NCI-H774 (cell line): Measurements from ENCODE around the gene KCTD18.

ENCODE experiments used
- DNase-seq: peaks from one replicate; lab custom pipeline; 2025; lab: John Stamatoyannopoulos, UW

Gene KCTD18

DNA sequence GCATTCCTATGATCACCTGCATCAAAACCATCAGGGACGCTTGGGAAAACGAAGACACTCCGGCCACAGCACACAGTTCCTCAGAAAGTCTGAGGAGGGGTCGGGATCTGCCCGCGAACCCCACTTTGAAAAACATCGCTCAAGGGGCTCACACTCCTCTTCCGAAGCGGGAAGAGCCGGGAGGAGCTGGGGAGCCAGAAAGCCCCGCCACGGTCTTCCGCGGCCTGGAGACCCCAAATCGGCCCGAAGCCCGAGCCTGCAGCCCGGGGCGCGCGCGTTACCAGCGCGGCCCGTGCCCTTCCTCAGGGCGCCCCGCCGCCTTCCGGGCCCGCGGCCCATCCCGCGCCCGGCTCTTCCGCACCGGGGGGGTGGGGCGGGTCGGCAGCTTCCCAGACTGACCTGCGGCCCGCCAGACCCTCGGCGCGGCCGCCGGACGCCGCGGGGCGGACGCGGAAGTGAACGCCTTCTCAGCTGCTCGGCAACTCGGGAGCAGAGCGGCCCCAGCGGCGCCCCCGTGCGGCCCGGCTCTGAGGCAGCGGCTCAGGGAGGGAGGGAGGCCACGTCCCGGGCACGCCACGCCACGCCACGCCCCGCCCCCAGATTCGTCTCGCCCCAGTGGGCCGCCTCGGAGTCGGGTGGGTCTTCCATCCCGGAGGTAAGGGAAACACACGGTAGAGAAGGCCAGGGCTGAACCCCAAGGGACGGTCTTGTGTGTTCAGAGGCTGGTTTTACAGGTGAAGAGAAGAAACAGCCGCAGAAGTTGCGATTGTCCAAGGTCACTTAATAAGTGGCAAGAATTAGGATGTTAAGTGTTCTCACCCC lies at the start of gene KCTD18:
TSS of gene KCTD18 (minus strand) at position 457 of the 822 bp plus-strand sequence. CDS start 3,052 bp downstream, outside the sequence.
- DNase-seq = peak; percentile 88

DNA sequence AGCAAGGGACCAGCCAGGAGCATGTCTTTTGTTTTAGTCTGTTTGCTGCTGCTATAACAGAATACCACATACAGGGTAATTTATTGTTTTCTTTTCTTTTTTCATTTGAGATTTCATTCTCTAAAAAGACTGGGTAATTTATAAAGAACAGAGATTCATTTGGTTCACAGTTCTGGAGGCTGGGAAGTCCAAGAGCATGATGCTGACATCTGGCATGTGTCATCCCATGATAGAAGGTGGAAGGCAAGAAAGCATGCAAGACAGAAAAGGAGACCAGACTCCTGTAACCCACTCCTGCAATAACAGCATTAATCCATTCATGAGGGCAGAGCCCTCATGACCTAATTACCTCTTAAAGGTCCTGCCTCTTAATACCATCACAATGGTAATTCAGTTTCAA lies 30.9 kb upstream of the KCTD18 start:
- DNase-seq = no peak

DNA sequence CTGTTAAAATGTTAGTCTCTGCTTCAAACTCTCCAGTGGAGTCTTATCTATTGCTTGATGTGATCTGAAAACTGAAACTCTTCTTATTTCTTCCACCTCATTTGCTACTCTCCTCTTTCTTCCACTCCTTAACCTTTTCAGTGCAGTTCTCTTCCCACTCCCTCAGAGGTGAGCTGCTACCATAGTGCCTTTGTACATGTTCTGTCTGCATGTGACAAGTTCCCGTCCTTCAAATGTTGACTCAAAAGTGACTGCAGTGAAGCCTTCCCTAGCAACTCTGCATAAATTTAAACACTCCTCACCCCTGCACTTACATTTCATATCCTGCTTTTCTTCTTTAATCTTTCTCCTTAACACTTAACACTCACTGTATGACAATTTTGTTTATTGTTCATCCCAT lies 28.3 kb upstream of the KCTD18 start:
- DNase-seq = no peak

DNA sequence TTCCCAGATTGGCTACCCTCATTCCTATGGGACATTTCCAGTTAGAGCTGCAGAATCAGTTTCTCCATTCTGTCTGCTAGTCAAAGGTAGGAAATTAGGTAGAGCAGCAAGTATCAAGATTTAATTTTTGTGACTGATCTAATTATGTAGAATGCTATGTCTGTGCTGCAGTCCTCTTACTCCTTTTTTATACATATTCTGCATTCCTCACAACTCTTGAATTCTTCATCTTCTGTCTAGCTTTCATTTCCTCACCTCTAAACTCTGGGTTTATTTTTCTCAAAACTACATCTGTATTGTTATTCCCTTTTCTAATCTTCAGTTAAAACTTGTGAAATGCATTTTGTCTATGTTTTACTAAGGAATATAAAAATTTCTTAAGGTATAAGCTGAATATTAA lies 24.7 kb upstream of the KCTD18 start:
- DNase-seq = no peak

DNA sequence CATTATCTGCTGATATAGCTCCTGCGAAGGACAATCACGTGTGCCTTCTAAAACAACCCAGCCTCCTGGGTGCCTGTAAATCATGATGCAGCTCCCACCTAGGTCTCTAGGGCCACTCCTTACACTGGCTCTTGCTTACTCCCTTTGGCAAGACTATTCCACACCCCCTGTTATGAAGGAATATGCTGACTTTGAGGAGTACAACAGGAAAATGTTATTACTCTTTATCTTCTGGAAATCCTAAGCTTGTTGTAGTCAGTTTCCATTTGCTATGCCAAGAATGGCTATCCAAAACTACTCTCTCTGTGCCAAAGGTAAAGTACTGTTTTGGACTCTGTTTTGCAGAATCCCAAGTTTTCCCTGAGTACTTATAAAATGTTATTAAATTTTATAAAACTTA lies 23.9 kb upstream of the KCTD18 start:
- DNase-seq = no peak

DNA sequence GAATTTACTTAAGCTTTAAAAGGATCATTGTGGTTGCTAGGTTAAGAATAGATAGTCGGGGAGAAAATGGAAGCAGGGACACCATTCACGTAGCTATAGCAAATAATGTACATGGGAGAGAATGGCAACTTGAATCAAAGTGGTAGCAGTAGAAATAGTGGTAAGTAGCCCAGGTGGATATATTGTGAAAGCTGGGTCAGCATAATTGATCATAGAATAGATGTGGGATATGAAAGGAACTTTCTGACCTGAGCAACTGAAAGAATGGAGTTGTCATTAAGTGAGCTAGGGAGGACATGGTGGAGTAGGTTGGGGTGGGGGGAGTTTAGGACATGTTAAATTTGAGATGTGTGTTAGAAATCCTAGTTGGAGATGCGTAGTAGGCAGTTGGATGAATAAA lies 18.4 kb upstream of the KCTD18 start:
- DNase-seq = no peak

DNA sequence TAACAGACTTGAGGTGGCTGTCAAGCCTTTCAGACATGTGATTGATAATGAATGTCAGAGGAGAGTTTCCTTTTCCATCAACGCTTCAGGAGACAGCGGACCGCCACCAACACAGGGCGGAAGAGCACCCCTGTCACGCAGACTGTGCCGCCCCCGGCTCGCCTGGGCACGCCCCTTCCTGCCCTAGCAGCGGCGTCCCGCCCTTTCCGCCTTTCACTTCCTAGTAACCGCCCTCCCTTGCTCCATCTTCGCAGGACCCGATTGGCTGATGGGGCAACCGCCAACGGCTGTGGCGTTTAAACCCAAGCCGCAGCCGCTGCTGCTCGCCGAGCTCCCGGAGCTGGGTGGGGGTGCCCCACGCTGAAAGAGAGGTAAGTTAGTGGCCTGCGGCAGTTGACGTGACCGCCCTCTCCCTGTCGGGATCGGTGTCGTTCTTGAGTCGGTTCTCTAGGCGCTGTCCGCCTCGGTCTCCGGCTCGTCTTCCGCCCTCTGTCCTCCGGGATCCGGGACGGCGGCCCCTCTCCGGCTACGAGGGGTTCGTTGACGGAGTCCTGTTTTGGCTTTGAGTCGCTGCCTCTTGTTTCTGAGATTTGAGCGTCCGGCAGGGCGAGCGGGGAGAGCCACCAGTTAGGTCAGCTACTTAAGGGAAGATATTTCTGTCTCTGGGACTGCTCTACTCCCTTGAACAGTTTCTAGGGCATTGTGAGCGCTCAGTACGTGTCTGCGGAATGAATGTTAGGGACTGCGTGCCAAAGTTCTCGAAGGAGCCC lies 16.2 kb upstream of the KCTD18 start, which contains the start of gene SGO2:
TSS of gene SGO2 (plus strand) at position 326 of the 770 bp plus-strand sequence. CDS start 6,769 bp downstream, outside the sequence.
- peak; percentile 94 for DNase-seq

DNA sequence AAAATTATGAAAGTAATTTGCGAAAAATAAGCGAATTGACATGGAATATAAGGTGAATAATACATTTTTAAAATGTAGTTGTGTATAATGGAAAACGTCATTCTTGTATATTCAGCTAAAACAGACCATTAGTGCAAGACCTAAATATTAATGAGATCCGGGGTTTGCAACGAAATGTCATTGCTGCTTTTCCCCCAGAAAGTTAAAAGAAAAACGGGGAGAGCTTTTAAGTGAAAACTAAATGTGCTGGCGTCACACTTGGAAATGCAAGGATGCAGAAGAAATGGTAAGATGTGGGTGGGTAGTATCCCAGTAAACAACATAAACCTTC lies 15.6 kb upstream of the KCTD18 start:
- DNase-seq = no peak

DNA sequence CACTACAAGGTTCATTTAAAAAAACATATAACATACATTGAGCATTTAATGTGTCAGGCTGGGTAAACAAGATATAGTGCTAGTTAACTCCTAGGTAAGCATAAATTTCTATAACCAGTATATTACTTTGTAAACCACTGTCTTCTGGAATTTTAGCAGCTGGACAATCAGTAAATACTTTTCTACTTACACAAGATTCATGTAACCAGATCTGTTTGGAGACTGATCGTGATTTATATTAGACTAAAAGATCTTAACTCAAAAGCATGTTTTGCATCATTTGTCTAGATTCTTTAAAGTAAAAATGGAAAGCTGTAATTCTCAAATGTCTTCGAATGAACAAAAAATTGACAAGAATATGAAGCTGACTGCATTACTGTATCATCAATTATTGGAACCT lies 15.2 kb upstream of the KCTD18 start:
- no peak for DNase-seq

DNA sequence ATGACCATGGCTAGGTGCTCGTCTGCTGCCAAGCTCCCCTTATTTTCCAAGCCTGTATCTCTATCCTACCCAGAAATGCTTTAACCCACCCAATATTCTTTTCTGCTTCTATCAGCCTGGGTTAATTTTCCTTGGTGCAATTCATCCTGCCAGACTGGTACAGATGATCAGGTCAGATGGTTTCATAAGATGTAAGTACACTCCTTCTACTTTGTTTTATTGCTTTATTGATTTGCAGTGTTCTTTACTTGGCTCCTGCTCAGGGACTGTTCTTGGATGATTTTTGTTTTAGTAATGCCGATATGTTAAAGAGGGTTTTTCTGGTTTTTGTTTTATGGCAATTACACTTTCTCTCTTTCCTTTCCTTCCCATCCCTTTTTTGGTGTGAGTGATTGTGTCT lies 13.7 kb upstream of the KCTD18 start:
- DNase-seq = no peak

DNA sequence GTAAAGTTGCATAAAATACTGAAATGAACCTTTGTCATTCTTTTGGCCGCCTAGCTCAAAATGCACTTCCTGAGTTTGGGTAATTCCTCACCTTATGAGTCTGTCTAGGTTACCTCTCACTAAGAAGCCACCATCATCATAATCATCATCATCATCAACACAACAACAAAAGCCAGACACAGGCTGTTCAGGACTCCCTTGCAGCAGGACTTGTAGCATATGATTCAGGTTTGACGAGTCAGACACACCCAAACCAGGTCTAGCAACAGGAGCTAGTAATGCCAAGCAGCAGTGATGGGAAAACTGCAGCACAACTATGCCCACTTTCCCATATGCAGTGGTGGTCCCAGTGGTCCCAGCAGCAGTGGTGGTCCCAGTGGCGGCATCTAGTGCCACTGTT lies 13.3 kb upstream of the KCTD18 start:
- DNase-seq = no peak

DNA sequence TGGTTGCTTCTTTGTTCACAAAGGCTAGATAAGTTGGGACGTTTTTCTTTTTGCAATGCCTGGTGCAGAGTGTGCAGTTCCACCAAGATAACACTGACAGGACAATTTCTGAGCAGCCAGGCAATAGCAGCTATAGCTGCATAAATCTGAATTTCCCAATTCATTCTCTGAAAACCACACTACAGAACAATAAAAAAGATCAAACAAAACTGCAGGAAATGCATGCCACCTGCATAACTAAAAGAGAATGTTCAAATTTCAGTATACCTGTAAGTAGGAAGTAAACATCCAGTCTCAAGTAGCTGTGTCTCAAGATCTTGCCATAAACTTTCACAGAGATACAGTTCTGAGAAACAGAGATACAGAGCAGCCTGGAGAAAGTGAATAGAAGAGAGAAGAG lies 5.3 kb upstream of the KCTD18 start:
- no peak for DNase-seq

DNA sequence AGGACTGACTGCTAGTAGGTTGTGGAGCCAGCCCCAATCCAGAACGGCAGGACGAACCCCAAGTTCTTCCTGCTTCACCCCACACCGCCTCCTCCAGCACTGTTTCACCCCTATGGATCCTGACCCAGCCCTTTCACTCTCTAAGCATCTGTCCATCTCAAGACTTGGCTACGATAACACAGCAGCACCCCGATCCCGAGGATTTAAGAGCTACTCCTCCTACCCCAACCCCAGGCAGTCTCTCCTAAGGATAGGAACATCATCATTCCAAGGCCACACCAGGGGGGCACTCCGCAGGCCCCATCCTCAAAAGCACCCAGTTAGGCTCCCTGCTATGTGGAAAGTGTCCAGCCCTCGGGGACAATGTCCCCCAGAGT lies 645 bp downstream of the KCTD18 start:
- no peak for DNase-seq

DNA sequence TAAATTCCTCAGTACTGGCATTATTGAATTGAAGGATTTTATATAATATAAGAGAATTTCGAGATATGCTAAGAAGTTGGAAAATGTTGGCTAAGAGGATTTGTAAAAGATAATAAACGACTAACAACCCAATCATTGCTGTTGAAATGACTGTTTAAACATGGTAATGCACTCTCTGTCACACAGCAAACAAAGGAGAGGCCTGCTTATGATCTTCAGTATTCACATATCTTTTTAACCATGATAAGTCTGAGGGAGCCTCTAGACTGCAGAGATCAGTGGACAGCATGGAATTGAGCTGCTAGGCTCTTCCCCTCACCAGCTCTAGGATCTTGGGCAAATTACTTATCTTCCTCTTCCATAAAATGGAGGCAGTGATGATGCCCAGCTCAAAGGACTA lies 2.7 kb downstream of the KCTD18 start:
- no peak for DNase-seq

DNA sequence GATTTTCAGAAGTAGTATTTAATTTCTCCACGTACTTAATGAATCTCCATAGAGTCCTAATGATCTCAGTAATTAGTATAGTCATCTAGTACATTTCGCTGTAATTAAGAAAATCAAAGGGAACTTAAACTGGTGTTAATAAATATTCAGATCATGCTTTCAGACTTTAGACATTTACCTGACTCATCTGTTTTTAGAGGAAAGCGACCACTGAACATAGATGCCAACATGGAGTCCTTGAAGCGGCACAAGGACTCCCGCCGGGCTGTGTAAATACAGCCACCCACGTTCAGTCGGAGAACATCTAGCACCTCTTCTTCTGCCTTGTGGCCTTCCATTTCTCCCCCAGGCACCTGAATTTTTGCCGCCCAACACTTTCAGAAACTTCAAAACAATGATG lies 3.2 kb downstream of the KCTD18 start:
- DNase-seq = peak; percentile 46

DNA sequence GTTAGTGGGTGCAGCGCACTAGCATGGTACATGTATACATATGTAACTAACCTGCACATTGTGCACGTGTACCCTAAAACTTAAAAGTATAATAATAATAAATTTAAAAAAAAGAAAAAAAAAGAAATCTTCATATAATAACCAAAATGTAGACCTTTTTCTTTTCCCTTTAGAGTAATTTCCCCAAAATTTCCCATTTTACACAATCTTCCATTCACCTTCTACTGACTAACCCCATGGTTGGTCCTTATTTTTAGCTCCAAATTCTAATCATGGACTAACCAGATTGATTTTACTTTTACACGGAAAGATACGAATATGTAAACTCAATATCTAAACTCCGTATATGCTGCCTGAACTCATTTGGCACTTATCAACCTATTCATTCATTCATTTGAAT lies 7.7 kb downstream of the KCTD18 start:
- DNase-seq = no peak

DNA sequence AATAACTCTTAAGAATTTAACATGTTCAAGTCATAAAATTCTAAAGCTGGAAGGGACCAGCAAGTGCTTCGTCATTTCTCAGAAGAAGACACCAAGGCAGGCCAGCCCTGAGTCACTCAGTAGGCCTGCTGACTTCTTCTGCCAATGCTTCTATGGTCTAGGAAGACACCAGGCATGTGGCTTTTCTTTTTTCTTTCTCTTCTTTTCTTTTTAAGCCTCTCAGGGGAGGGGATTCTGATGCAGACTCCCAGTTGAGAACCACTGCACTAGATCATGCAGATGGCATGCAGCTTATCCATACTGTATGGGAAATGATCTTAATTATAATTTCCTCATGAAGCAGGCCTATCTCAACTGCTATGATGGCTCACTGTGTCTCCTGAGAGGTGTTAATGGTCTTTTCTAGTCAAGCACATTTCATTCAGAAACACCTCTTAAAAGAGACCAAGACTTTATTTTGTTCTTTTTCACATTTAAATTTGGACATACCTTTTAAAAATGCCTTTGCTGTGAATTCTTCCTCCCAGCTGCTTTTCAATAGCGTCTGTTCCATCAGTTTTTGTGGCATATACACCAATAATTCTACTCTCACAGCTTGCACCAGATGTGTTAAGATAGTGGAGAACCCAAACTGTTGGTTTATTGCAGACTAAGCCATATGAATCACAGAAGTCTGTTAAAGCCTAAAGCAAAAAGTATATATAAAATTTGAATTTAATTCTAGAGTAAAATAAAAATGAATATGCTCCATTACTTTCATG lies 11.3 kb downstream of the KCTD18 start:
- no peak for DNase-seq

DNA sequence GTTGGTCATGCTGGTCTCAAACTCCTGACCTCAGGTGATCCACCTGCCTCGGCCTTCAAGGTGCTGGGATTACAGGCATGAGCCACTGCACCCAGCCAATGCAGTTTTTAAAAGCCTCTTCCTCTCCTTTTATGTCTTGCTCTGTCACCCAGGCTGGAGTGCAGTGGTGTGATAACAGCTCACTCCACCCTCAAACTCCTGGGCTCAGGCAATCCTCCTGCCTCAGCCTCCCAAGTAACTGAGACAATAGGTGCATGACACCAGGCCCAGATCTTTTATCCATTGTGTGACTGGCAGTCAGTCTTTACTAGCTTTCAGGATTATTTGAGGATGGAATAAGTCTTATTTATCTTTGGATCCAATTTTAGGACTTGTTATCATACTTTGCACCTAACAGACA lies 13.2 kb downstream of the KCTD18 start:
- DNase-seq = no peak

DNA sequence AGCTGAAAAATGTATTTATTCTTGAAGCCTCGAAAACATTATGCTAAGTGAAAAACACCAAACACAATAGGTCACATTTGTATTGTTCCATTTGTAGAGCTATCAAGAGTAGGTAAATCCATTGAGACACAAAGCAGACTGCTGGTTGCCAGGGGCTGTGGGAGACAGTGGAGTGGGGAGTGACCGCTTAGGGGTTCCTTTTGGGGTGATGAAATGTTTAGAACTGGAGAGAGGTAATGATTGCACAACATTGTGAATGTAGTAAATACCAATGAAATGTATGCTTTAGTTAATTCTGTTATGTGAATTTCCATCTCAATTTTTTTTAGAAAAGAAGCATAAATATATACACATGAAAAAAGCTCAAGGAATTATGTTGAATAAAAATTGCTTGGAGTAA lies 15.8 kb downstream of the KCTD18 start:
- DNase-seq = no peak

DNA sequence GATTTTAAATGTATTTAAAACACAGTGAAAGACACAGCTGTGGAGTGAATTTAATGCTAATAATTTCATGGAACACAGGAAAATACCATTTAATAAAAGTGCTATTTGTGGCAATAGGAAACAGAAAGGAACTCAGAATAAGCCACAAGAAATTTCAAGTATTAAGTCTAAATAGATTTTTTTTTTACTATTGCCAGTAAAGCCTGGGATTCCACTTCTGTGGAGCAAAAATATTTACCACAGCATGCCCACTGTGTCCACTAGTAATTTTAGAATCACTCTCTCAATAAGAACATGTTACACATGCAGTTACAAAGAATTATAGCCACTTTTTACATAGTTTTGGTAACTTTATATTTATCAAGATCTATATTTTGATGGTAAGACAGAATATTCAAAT lies 17.2 kb downstream of the KCTD18 start:
- no peak for DNase-seq

DNA sequence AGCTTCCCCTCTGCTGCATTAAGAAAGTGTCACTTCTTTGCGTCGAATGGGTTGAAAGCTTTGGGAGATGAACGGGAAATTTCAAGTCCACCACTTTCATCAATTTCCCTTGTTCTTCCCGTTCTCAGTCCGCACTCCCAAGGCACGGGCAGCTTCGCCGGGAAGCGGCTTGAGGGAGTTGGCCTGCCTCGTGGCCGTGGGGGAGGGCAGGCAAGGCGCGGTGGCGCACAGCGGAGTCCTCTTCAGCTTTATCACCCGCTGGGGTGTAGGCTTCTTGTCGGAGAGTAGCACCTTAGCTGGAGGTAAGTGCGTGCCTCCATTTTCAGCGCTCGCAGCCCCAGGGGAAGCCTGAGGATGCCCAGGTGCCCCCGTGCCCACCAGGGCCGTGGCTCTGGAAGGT lies 19.9 kb downstream of the KCTD18 start:
- DNase-seq = no peak

DNA sequence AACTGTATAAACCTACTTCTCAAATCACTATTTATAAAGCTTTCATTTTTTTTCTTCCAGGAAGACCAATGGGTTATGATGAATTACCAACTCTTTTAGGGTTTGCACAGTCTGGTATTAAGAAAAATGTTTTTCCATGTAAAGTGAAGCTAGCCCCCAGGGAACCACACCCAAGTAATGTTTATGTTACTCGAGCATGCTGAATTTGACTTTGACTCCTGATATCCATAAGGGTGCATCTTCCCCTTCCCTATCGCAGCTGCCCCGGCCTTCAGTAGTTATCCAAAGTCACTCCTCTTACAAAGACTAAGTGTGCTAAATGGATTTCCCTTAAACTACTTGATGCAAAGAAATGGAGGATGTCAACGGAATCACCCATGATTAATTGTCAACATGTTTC lies 21.7 kb downstream of the KCTD18 start:
- DNase-seq = no peak

DNA sequence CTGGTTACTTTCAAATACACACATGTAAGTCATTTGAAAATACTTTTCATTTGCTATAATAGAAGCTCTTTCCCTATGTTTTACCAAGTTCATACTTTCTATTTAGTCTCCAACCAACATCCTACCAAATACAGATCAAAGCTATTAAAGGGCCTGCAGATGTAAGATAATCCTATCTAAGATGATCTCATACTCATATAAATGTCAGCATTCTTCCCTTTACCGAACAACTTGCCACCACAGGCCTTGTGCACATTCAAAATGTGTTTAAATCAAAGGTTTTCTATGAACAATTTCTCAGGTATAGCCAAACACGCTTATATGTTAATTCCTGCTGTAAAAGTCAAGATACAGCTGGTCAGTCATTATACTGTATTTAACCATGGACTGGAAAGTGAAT lies 23.3 kb downstream of the KCTD18 start:
- DNase-seq = no peak
